GM12878 (cell line): ENCODE data around the gene ITSN2. TPM values are rescaled to one million over a fixed set of nuclear protein-coding genes. Genes with fewer than 3 reads are reported as not detected.

Experiments
- CBFB ChIP-seq: IDR thresholded peaks from 2 replicates; pipeline ENCODE4 v1.6.1; 2016; ENCODE audit warnings: antibody characterized with exemption, low read depth
- CEBPB ChIP-seq, 2 experiments: fragments of 150-350 bp in 1 of 2; IDR thresholded peaks; 2 replicates each; pipeline ENCODE4 v1.6.1; 2012 to 2014; ENCODE audit warnings: low read depth in 2 of 2, low read length in 2 of 2, borderline replicate concordance in 1 of 2, inconsistent platforms in 1 of 2
- CREB1 ChIP-seq: IDR thresholded peaks from 2 replicates; pipeline ENCODE4 v1.6.1; 2012; ENCODE audit warnings: low read depth, mild to moderate bottlenecking, inconsistent platforms
- IKZF1 ChIP-seq: fragments of 450-650 bp; conservative IDR thresholded peaks from 2 replicates; pipeline ENCODE4 v1.6.1; 2017; ENCODE audit warnings: antibody characterized with exemption, mild to moderate bottlenecking
- IKZF2 ChIP-seq, 2 experiments: fragments of 450-650 bp; IDR thresholded peaks; 2 replicates each; pipeline ENCODE4 v1.6.1; 2017; ENCODE audit warnings: mild to moderate bottlenecking in 2 of 2, moderate library complexity in 2 of 2
- NR2C2 ChIP-seq: IDR thresholded peaks from 2 replicates; pipeline ENCODE4 v1.6.1; 2011; ENCODE audit warnings: borderline replicate concordance, low read depth; ENCODE audit not compliant: control insufficient read depth, insufficient read length
- PAX5 ChIP-seq: IDR thresholded peaks from 2 replicates; pipeline ENCODE4 v1.6.1; 2011; ENCODE audit warnings: low read depth, low read length, borderline replicate concordance
- PAX8 ChIP-seq: fragments of 450-650 bp; IDR thresholded peaks from 2 replicates; pipeline ENCODE4 v1.6.1; 2017; ENCODE audit warnings: mild to moderate bottlenecking, moderate library complexity
- POLR2A ChIP-seq: IDR thresholded peaks from 2 replicates; pipeline ENCODE4 v1.6.1; 2011; ENCODE audit warnings: low read depth, mild to moderate bottlenecking, low read length
- POLR2AphosphoS5 ChIP-seq: IDR thresholded peaks from 2 replicates; pipeline ENCODE4 v1.6.1; 2011; ENCODE audit warnings: mild to moderate bottlenecking, low read length, inconsistent platforms
- RCOR1 ChIP-seq: conservative IDR thresholded peaks from 2 replicates; pipeline ENCODE4 v1.6.1; 2012; ENCODE audit warnings: low read depth, low read length, improper control_type of control experiment
- SUPT20H ChIP-seq: IDR thresholded peaks from 2 replicates; pipeline ENCODE4 v1.6.1; 2011; ENCODE audit warnings: low read depth, mild to moderate bottlenecking, low read length, moderate library complexity, borderline replicate concordance; ENCODE audit not compliant: control insufficient read depth
- SUZ12 ChIP-seq: fragments of 200-600 bp; sonication (generic); IDR thresholded peaks from one replicate; pipeline ENCODE4 v1.6.1; 2018; ENCODE audit warnings: antibody characterized with exemption, mild to moderate bottlenecking; ENCODE audit not compliant: unreplicated experiment
- TCF12 ChIP-seq: IDR thresholded peaks from 2 replicates; pipeline ENCODE4 v1.6.1; 2011; ENCODE audit warnings: low read depth, mild to moderate bottlenecking, low read length
- TCF3 ChIP-seq: IDR thresholded peaks from 2 replicates; pipeline ENCODE4 v1.6.1; 2012; ENCODE audit warnings: low read depth, mild to moderate bottlenecking, low read length, borderline replicate concordance; ENCODE audit not compliant: insufficient read depth
- polyA plus RNA-seq, 11 experiments: library from polyadenylated mRNA; depleted of rRNA in 4 of 11; unstranded in 6 of 11; stranded (reverse) in 5 of 11; fragments of >200 nt; fragmentation: Nextera tagmentation in 4 of 11; fragmentation: Illumina TruSeq in 1 of 11; extraction: Ambion mirVana in 4 of 11; extraction: Trizol in 1 of 11; gene quantifications; 1 replicate in 1 of 11; 2 replicates in 10 of 11; pipeline versions ENCODE4 v1.2.1 to v1.2.3, GENCODE V29; 2011 to 2016; ENCODE audit warnings: inconsistent platforms in 2 of 11, missing spikeins in 2 of 11, low read depth in 1 of 11
- total RNA-seq, 4 experiments: library from RNA; depleted of rRNA in 3 of 4; stranded (reverse); fragments of >200 nt in 3 of 4; fragmentation: Illumina TruSeq in 1 of 4; extraction: Trizol in 1 of 4; gene quantifications; 2 replicates each; pipeline versions ENCODE4 v1.2.1 to v1.2.3, GENCODE V29; 2013 to 2021
- TF ChIP-seq, protein P1 (sequence below): fragments of 450-650 bp; IDR thresholded peaks from 2 replicates; pipeline ENCODE4 v1.6.1; 2017; ENCODE audit warnings: mild to moderate bottlenecking
- TF ChIP-seq, protein P2 (sequence below): fragments of 450-650 bp; IDR thresholded peaks from 2 replicates; pipeline ENCODE4 v1.6.1; 2017; ENCODE audit warnings: low read depth, mild to moderate bottlenecking, moderate library complexity
- TF ChIP-seq, protein P3 (sequence below): fragments of 450-650 bp; conservative IDR thresholded peaks from 2 replicates; pipeline ENCODE4 v1.6.1; 2017; ENCODE audit warnings: mild to moderate bottlenecking, moderate library complexity
- TF ChIP-seq, protein P4 (sequence below): IDR thresholded peaks from 2 replicates; pipeline ENCODE4 v1.6.1; 2012; ENCODE audit warnings: low read depth, low read length, improper control_type of control experiment
- TF ChIP-seq, protein P5 (sequence below): fragments of 450-650 bp; IDR thresholded peaks from 2 replicates; pipeline ENCODE4 v1.6.1; 2017; ENCODE audit warnings: borderline replicate concordance
- TF ChIP-seq, protein P6 (sequence below), 3 experiments: IDR thresholded peaks in 2 of 3; conservative IDR thresholded peaks in 1 of 3; 2 replicates each; pipeline ENCODE4 v1.5.1; 2011; ENCODE audit warnings: low read depth in 3 of 3, low read length in 3 of 3, mild to moderate bottlenecking in 3 of 3, control low read depth in 2 of 3, moderate library complexity in 2 of 3, inconsistent platforms in 1 of 3, mixed read lengths in 1 of 3; ENCODE audit not compliant: control insufficient read depth in 2 of 3, insufficient read depth in 1 of 3; ENCODE audit errors: extremely low read depth in 1 of 3

The ITSN2 gene
- total and polyA plus RNA-seq, 10 of the 15 experiments (the other 5 are each of a cell fraction or from before 2014, with no cell fraction given) = 20.5 to 80.0 (median 54.7) TPM

DNA sequence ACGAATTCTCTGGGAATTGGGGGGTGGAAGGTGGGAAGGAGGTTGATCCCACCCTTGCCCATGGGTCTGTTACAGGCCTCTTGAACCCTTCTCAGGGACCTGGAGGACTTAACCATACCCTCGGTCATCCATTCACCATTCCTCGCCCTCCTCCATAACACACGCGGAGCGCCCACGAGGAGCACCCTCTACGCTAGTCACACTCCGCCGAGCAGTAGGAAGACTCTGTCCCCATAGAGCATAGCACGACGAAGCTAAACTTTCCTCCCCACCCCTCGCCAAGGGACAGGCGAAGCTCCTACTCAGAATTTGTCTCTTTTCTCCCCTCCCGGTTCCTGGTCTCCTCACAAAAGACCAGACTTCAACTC, 611 bp upstream of the ITSN2 start (continued):
- TF ChIP-seq, protein P1, sequence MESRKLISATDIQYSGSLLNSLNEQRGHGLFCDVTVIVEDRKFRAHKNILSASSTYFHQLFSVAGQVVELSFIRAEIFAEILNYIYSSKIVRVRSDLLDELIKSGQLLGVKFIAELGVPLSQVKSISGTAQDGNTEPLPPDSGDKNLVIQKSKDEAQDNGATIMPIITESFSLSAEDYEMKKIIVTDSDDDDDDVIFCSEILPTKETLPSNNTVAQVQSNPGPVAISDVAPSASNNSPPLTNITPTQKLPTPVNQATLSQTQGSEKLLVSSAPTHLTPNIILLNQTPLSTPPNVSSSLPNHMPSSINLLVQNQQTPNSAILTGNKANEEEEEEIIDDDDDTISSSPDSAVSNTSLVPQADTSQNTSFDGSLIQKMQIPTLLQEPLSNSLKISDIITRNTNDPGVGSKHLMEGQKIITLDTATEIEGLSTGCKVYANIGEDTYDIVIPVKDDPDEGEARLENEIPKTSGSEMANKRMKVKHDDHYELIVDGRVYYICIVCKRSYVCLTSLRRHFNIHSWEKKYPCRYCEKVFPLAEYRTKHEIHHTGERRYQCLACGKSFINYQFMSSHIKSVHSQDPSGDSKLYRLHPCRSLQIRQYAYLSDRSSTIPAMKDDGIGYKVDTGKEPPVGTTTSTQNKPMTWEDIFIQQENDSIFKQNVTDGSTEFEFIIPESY = peak; percentile 80
- no peak for TF ChIP-seq SUZ12
- no peak for TF ChIP-seq CEBPB (IDR thresholded peaks at IDR 0.05; ENCODE audit: borderline replicate concordance in 1 of 2, low read depth in 2 of 2, low read length in 2 of 2)
- peak; percentile 7; the same call in 1 of the 2 replicates for TF ChIP-seq IKZF1
- TF ChIP-seq PAX8 = no peak
- TF ChIP-seq SUPT20H = no peak
- TF ChIP-seq, protein P2, sequence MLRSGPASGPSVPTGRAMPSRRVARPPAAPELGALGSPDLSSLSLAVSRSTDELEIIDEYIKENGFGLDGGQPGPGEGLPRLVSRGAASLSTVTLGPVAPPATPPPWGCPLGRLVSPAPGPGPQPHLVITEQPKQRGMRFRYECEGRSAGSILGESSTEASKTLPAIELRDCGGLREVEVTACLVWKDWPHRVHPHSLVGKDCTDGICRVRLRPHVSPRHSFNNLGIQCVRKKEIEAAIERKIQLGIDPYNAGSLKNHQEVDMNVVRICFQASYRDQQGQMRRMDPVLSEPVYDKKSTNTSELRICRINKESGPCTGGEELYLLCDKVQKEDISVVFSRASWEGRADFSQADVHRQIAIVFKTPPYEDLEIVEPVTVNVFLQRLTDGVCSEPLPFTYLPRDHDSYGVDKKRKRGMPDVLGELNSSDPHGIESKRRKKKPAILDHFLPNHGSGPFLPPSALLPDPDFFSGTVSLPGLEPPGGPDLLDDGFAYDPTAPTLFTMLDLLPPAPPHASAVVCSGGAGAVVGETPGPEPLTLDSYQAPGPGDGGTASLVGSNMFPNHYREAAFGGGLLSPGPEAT = peak; percentile 75; the same call in 1 of the 2 replicates
- TF ChIP-seq PAX5 = peak; percentile 69; the same call in 1 of the 2 replicates
- no peak for TF ChIP-seq POLR2A
- TF ChIP-seq POLR2AphosphoS5 = no peak
- peak in 1 of 2 experiments; percentile 7; a peak in 1 of 4 replicates for TF ChIP-seq IKZF2 (IDR thresholded peaks at IDR 0.05)
- TF ChIP-seq, protein P3, sequence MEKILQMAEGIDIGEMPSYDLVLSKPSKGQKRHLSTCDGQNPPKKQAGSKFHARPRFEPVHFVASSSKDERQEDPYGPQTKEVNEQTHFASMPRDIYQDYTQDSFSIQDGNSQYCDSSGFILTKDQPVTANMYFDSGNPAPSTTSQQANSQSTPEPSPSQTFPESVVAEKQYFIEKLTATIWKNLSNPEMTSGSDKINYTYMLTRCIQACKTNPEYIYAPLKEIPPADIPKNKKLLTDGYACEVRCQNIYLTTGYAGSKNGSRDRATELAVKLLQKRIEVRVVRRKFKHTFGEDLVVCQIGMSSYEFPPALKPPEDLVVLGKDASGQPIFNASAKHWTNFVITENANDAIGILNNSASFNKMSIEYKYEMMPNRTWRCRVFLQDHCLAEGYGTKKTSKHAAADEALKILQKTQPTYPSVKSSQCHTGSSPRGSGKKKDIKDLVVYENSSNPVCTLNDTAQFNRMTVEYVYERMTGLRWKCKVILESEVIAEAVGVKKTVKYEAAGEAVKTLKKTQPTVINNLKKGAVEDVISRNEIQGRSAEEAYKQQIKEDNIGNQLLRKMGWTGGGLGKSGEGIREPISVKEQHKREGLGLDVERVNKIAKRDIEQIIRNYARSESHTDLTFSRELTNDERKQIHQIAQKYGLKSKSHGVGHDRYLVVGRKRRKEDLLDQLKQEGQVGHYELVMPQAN = no peak
- TF ChIP-seq NR2C2 = no peak
- no peak for TF ChIP-seq CREB1
- no peak for TF ChIP-seq CBFB
- TF ChIP-seq, protein P4, sequence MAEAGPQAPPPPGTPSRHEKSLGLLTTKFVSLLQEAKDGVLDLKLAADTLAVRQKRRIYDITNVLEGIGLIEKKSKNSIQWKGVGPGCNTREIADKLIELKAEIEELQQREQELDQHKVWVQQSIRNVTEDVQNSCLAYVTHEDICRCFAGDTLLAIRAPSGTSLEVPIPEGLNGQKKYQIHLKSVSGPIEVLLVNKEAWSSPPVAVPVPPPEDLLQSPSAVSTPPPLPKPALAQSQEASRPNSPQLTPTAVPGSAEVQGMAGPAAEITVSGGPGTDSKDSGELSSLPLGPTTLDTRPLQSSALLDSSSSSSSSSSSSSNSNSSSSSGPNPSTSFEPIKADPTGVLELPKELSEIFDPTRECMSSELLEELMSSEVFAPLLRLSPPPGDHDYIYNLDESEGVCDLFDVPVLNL = no peak
- TF ChIP-seq TCF12 = no peak
- TF ChIP-seq TCF3 = no peak
- TF ChIP-seq RCOR1 = no peak
- TF ChIP-seq, protein P5, sequence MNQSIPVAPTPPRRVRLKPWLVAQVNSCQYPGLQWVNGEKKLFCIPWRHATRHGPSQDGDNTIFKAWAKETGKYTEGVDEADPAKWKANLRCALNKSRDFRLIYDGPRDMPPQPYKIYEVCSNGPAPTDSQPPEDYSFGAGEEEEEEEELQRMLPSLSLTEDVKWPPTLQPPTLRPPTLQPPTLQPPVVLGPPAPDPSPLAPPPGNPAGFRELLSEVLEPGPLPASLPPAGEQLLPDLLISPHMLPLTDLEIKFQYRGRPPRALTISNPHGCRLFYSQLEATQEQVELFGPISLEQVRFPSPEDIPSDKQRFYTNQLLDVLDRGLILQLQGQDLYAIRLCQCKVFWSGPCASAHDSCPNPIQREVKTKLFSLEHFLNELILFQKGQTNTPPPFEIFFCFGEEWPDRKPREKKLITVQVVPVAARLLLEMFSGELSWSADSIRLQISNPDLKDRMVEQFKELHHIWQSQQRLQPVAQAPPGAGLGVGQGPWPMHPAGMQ = no peak
- TF ChIP-seq, protein P6, sequence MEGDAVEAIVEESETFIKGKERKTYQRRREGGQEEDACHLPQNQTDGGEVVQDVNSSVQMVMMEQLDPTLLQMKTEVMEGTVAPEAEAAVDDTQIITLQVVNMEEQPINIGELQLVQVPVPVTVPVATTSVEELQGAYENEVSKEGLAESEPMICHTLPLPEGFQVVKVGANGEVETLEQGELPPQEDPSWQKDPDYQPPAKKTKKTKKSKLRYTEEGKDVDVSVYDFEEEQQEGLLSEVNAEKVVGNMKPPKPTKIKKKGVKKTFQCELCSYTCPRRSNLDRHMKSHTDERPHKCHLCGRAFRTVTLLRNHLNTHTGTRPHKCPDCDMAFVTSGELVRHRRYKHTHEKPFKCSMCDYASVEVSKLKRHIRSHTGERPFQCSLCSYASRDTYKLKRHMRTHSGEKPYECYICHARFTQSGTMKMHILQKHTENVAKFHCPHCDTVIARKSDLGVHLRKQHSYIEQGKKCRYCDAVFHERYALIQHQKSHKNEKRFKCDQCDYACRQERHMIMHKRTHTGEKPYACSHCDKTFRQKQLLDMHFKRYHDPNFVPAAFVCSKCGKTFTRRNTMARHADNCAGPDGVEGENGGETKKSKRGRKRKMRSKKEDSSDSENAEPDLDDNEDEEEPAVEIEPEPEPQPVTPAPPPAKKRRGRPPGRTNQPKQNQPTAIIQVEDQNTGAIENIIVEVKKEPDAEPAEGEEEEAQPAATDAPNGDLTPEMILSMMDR (IDR thresholded peaks at IDR 0.05 in 2 of 3, conservative IDR thresholded peaks at IDR 0.05 in 1 of 3; ENCODE audit: control insufficient read depth in 2 of 3, extremely low read depth in 1 of 3, insufficient read depth in 1 of 3, low read depth in 3 of 3, low read length in 3 of 3) = no peak
